Coronary artery (tissue), 2 donors: ENCODE results near the gene ATXN1L.
"Not testable (repeated sequence)": the region's sequence is repeated elsewhere in the genome, so short reads cannot be mapped to it uniquely, and the experiment has no call there.

Source experiments
- DNase-seq: peaks from one replicate; pipeline ENCODE4 v3.0.0-alpha.2; 2017; ENCODE audit warnings: low spot score
- H3K27ac ChIP-seq, 2 donors: fragments of 200-600 bp; sonication (generic); one replicate each; pipeline ENCODE4 v1.5.1; 2016 to 2019
- H3K4me3 ChIP-seq: fragments of 200-600 bp; sonication (generic); 2 replicates; pipeline ENCODE4 v1.5.1; 2016; ENCODE audit warnings: mild to moderate bottlenecking, moderate library complexity
- CTCF ChIP-seq: fragments of 200-600 bp; sonication (generic); IDR thresholded peaks from one replicate; pipeline ENCODE4 v1.5.1; 2019; ENCODE audit warnings: antibody characterized with exemption

ATXN1L gene

GRCh38 chr16:71904239-71904638 is 58.5 kb downstream of the ATXN1L start:
- no peak for TF ChIP-seq CTCF
- H3K27ac ChIP-seq, result no peak overlapping the region
- H3K4me3 ChIP-seq, result no peak overlapping the region
- no peak for DNase-seq

GRCh38 chr16:71905765-71906164 is 60.0 kb downstream of the ATXN1L start:
- not testable (repeated sequence) for DNase-seq, H3K4me3 ChIP-seq, H3K27ac ChIP-seq
